ENCODE measurements around the gene NDRG4. TPM values are rescaled to one million over a fixed set of nuclear protein-coding genes. Genes with fewer than 3 reads are reported as not detected.

The NDRG4 gene
- total and polyA plus RNA-seq, 2 of the 13 experiments (the other 11 are each of a cell fraction or from before 2014, with no cell fraction given) = 1.7 to 2.7 TPM

DNA sequence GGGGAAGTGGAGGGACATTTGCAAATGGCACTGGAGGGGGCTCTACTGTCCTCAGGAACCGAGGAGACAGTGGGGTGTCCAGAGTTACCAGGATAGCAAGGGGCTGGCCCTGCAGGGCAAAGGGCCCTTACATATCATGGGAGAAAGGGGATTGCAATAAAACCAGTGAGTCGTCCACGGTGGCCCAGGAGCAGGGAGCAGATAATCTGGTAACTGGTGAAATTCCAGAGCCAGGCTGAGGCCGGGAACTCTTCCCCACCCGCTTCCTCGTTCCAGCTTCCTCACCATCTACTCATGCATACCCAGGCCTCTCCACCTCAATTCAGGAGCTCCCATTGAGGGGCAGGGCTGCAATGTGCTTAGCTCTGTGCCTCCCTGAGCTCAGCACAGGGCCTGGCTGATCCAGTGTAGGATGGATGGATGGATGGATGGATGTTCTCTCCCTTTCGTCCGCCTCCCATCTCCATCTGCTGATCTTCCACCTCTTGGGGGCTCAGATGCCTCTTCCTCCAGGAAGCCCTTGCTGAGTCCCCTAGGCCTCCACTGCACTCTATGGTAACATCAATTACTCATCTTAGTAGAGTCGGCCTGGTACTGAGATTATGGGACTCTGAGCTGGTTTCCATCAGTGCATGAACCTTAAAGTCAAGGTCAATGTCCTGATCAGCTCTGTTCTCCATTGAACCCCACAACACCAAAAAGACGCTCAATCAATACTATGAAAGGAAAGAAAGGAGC, 41.2 kb upstream of the NDRG4 start:
- intact Hi-C loops (cut with micrococcal nuclease; ENCODE audit: unreplicated experiment) = no loop called here
- Histone ChIP-seq H2AFZ (ENCODE audit: low read length) (no peak overlapping the region), H3K36me3 (replicated peaks in 1 of 2; ENCODE audit: control insufficient read depth in 1 of 2, insufficient read depth in 2 of 2, low read length in 2 of 2) (no peaks in the 10 kb centered on the region), H3K27me3 (ENCODE audit: control insufficient read depth in 1 of 2, insufficient read depth in 2 of 2, low read length in 2 of 2) (peaks cover 5 to 31% of the 10 kb centered on the region in 2 experiments; a peak in 4 of 5 replicates), H3K9ac (ENCODE audit: insufficient read depth, low read depth, low read length) (no peak overlapping the region), H3K4me1 (ENCODE audit: insufficient read depth, low read length) (peaks cover 48% of the 10 kb centered on the region), H3K79me2 (ENCODE audit: insufficient read depth, low read length) (no peaks in the 10 kb centered on the region), H3K27ac (ENCODE audit: extremely low read length, insufficient read depth, low read length) (no peak overlapping the region), H3K9me3 (ENCODE audit: low read length) (no peaks in the 10 kb centered on the region), H3K4me2 (ENCODE audit: low read depth, low read length) (no peak overlapping the region), H4K20me1 (ENCODE audit: insufficient read depth, low read length) (no peaks in the 10 kb centered on the region; the same call in 1 of the 2 replicates), H3K4me3 (replicated peaks in 1 of 3; ENCODE audit: insufficient read depth in 1 of 3, low read depth in 2 of 3, low read length in 3 of 3) (no peak overlapping the region)
- CTCF ChIA-PET (ENCODE audit: low intra/inter-chr PET ratio, low total read pairs) = no interaction called here
- POLR2A ChIA-PET = no interaction called here
- in situ Hi-C loops (cut with HindIII; ENCODE audit: extremely low pct_ligation_motif_present, low pct_unique_long_range_greater_than_20kb) = no loop called here
- 67% methylated on average over 10 of the region's 10 CpGs for WGBS (ENCODE audit: low lambda C conversion rate)
- ATAC-seq (no peak), FAIRE-seq (no peak), DNase-seq (ENCODE audit: low spot score) (no peak)
- no TSS peak for BruUV-seq (replicated peaks)
- TF ChIP-seq NR2C2 (CRISPR knock-in tag; IDR thresholded peaks at IDR 0.05; ENCODE audit: borderline replicate concordance) = no peak
- no peak for TF ChIP-seq ZNF747 (CRISPR knock-in tag; IDR thresholded peaks at IDR 0.05; ENCODE audit: borderline replicate concordance)
- TF ChIP-seq, protein P1, sequence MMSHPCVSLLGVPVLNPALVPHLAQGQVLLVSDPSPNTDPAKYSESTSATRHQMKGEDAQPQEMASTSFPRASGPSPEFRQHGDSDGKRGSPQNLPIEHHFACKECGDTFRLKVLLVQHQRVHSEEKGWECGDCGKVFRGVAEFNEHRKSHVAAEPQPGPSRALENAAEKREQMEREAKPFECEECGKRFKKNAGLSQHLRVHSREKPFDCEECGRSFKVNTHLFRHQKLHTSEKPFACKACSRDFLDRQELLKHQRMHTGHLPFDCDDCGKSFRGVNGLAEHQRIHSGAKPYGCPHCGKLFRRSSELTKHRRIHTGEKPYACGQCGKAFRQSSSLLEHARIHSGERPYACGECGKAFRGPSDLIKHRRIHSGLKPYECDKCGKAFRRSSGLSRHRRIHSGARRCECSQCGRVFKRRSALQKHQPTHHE (CRISPR knock-in tag; IDR thresholded peaks at IDR 0.05; ENCODE audit: borderline replicate concordance) = no peak
- TF ChIP-seq, protein P2, sequence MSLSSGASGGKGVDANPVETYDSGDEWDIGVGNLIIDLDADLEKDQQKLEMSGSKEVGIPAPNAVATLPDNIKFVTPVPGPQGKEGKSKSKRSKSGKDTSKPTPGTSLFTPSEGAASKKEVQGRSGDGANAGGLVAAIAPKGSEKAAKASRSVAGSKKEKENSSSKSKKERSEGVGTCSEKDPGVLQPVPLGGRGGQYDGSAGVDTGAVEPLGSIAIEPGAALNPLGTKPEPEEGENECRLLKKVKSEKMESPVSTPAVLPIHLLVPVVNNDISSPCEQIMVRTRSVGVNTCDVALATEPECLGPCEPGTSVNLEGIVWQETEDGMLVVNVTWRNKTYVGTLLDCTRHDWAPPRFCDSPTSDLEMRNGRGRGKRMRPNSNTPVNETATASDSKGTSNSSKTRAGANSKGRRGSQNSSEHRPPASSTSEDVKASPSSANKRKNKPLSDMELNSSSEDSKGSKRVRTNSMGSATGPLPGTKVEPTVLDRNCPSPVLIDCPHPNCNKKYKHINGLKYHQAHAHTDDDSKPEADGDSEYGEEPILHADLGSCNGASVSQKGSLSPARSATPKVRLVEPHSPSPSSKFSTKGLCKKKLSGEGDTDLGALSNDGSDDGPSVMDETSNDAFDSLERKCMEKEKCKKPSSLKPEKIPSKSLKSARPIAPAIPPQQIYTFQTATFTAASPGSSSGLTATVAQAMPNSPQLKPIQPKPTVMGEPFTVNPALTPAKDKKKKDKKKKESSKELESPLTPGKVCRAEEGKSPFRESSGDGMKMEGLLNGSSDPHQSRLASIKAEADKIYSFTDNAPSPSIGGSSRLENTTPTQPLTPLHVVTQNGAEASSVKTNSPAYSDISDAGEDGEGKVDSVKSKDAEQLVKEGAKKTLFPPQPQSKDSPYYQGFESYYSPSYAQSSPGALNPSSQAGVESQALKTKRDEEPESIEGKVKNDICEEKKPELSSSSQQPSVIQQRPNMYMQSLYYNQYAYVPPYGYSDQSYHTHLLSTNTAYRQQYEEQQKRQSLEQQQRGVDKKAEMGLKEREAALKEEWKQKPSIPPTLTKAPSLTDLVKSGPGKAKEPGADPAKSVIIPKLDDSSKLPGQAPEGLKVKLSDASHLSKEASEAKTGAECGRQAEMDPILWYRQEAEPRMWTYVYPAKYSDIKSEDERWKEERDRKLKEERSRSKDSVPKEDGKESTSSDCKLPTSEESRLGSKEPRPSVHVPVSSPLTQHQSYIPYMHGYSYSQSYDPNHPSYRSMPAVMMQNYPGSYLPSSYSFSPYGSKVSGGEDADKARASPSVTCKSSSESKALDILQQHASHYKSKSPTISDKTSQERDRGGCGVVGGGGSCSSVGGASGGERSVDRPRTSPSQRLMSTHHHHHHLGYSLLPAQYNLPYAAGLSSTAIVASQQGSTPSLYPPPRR (CRISPR knock-in tag; IDR thresholded peaks at IDR 0.05; ENCODE audit: borderline replicate concordance) = no peak
- no peak for TF ChIP-seq ZSCAN22 (CRISPR knock-in tag; IDR thresholded peaks at IDR 0.05)
- TF ChIP-seq ZNF230 (CRISPR knock-in tag; IDR thresholded peaks at IDR 0.05) = no peak
- no peak for TF ChIP-seq ZNF256 (CRISPR knock-in tag; conservative IDR thresholded peaks at IDR 0.05)
- TF ChIP-seq KLF15 (CRISPR knock-in tag; IDR thresholded peaks at IDR 0.05; ENCODE audit: borderline replicate concordance) = no peak
- TF ChIP-seq, protein P3, sequence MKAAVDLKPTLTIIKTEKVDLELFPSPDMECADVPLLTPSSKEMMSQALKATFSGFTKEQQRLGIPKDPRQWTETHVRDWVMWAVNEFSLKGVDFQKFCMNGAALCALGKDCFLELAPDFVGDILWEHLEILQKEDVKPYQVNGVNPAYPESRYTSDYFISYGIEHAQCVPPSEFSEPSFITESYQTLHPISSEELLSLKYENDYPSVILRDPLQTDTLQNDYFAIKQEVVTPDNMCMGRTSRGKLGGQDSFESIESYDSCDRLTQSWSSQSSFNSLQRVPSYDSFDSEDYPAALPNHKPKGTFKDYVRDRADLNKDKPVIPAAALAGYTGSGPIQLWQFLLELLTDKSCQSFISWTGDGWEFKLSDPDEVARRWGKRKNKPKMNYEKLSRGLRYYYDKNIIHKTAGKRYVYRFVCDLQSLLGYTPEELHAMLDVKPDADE (CRISPR knock-in tag; IDR thresholded peaks at IDR 0.05) = no peak
- no peak for TF ChIP-seq ZBTB7B (CRISPR knock-in tag; IDR thresholded peaks at IDR 0.05)
- TF ChIP-seq TBX2 (CRISPR knock-in tag; IDR thresholded peaks at IDR 0.05; ENCODE audit: borderline replicate concordance) = no peak
- TF ChIP-seq KAT8 (CRISPR knock-in tag; IDR thresholded peaks at IDR 0.05) = no peak
- TF ChIP-seq ZNF558 (CRISPR knock-in tag; IDR thresholded peaks at IDR 0.05; ENCODE audit: borderline replicate concordance) = no peak
- no peak for TF ChIP-seq ZNF672 (CRISPR knock-in tag; IDR thresholded peaks at IDR 0.05)
- TF ChIP-seq REXO4 (CRISPR knock-in tag; IDR thresholded peaks at IDR 0.05; ENCODE audit: borderline replicate concordance) = no peak
